IPS-NIHi7 (cell line): ENCODE measurements around the gene AGBL4.
A peak's percentile ranks its signal among the peaks of the same experiment; 100 is the strongest.

Experiments used
- DNase-seq: peaks from one replicate; pipeline ENCODE4 v3.0.0; 2012; ENCODE audit warnings: mixed read lengths; ENCODE audit errors: extremely low spot score

AGBL4 gene

GRCh38 chr1:48767975-48768510 lies 1255.7 kb downstream of the AGBL4 start:
- no peak for DNase-seq

GRCh38 chr1:48765335-48765734 lies 1258.4 kb downstream of the AGBL4 start:
- no peak for DNase-seq

GRCh38 chr1:48761986-48762385 lies 1261.8 kb downstream of the AGBL4 start:
- DNase-seq, result no peak

DNA sequence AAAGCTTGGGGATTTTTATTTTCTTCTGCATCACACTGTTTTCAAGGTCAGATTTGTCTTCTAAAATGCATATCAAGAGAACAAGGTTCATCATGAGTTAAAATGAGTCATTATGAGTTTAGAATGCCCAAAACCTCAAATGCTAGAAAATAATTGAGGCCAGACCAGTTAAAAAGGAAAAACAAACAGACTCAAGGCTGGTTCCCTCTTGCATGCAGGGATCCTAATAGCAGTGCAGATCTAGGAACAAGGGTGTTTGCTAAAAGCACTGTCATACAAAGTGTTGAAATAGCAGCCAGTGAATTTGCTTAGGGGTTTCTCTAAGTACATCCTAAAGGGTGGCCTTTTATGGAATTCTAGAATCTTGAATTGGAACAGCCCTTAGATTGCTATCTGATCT lies 1262.3 kb downstream of the AGBL4 start:
- no peak for DNase-seq

DNA sequence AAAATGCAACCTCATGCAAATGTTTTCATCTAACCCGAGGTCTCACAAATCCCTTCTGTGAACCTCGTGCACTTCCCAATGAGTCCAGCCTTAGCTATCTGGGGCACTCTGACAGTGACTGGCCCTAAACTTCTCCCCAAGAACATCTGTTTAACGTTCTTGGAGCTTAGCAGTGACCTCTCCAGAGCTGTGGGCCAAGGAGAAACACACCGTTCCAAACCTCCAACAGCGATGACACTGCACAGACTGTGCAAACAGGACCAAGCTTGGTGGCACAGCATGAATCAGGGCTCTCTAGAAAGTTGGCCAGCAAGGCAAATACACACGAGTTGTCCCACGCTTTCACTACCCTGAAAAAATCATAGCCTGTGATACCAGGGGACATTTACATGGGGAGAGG lies 1262.9 kb downstream of the AGBL4 start:
- no peak for DNase-seq

- no peak for DNase-seq
These were observed 1264.8 kb downstream of the AGBL4 start for GRCh38 chr1:48758976-48759375.

GRCh38 chr1:48757363-48757762 lies 1266.4 kb downstream of the AGBL4 start:
- DNase-seq, result no peak

DNA sequence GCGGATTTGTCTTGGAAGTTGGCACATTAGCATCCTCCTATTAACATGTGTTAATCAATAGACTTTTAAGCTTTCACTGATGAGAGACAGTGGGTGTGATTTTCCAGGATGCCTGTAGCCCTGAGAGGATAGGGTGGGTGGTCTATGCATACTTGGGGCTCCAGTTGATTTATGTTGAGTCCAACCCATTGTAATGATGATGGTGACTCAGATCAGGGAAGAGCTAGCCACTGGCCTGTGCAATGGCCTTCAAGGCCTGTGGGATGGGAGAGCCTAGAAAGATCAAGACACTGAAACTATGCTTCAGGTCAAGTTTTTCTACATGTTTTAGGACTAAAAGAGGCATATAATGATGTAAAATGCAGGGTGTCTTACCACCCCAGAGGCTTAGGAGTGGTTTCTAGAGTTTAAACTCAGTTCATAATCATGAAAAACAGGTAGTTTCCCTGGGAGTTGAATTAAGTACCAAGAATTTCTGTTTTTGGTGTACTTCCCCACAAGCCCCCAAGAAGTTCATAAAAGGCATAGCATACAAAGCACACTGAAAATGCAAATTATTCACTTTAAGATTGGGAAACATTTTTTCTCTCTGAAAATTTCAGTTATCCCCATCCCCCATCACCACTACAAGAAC lies 1267.0 kb downstream of the AGBL4 start:
- peak; percentile 14 for DNase-seq

DNA sequence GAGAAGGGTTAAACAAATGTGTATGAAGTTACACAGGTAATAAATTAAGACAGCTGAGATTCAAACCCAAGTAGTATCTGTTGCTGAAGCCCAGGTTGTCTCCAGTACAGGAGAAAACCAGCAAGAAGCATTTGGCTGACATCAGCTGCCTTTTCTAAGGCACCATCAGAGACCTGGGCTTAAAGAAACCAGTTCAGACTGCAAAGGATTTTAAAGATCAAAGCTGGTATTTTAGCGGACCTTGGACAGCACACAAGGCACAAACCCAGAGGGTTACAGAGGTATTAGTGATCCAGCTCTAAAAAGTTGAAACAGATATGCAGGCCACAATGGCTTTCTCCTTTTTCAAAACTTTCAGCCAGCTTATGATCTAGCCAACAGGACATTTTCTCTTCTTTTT lies 1270.5 kb downstream of the AGBL4 start:
- no peak for DNase-seq

DNA sequence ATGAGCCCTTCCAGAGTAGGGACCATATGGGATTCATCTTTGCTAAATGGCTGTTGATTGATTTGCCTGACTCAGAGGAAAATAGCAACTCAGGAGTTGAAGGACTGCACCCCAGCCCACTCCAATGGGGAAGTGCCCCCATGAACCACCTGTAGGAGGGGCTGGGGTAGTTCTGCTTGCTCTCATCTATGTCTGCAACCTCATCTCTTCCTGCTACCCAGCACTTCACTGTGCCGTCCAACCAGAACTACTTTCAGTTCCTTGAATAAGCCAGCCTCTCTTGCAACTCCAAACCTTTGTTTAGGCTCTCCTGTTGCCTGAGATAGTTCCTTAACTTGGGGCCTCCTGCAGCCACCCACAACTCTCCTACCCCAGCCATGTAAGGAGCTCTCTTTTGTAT lies 1273.6 kb downstream of the AGBL4 start:
- no peak for DNase-seq

GRCh38 chr1:48749068-48749467 lies 1274.7 kb downstream of the AGBL4 start:
- DNase-seq, result no peak

- no peak for DNase-seq
These were observed 1276.8 kb downstream of the AGBL4 start for GRCh38 chr1:48746906-48747305.

DNA sequence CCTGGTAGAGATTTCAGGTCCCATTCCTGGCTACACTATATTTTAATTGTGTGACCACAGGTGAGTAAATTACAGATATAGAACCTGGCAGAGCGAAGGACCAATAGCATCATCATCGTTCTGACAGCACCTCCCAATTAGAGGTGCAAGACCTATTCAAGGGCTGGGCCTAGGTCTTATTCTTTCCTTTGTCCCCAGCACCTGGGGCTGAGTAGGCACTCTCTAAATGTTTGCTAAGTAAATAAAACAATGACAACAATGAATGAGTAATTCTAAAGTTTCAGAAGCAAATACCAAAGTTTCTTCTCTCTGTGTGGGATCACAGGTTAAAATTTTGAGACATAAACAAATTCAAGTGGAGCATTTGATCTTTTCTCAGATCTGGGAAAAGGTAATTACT lies 1279.7 kb downstream of the AGBL4 start:
- DNase-seq, result no peak

DNA sequence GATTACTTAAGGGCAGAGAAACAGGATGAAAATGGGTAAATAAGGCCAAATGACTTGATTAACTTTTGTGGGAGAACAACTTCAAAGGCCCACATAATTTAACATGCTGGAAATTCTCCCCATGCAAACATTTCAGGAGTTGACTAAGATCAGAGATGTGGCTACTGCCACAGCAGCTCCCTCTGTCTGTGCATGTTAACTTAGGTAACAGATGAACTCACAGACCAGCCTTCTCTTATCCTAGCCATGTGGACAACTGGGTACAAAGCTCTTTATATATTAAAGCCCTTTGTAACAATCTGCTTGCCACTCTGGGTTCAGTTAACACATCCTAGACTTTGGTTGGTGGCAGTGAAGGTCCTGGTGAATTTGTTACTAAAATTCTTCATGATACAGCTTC lies 1280.3 kb downstream of the AGBL4 start:
- peak; percentile 16 for DNase-seq

- no peak for DNase-seq
These were observed 1282.4 kb downstream of the AGBL4 start for GRCh38 chr1:48741380-48741779.

GRCh38 chr1:48740621-48741020 lies 1283.1 kb downstream of the AGBL4 start:
- no peak for DNase-seq

DNA sequence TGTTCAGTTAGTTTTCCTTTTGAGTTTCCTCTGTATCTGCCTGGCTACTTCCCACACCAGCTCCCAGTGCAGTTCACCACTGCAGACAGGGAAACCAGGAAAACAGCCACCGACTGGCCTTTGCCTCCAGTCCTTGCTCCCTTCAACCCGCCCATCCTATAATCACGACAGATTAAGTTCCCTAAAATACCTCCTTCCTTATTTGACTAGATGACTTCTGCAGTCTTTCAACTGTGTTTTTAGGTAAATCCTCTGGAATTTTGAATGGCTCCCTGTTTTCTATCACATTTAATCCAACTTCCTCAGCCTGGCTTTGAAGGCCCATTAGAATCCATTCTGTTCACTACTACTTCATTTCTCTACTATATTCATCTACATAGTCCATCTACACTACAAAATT lies 1284.7 kb downstream of the AGBL4 start:
- DNase-seq, result no peak

DNA sequence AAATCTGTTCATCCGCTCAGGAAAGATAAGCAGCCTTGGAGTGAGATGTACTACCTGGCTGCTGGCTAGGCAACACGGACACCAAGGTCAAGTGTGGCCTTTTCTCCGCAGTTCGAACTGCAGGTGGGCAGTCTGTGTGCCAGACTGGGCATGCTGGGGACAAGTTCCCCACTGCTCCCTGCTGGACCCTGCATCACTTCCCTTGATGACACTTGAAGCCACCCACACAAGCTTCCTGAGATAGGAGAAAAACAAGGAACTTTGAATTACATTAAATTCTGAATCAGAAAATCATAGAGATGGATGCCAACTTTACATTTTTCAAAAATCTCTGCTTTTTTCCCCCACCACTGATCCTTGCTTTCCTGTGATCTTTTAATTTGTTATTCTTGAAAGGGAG lies 1285.4 kb downstream of the AGBL4 start:
- no peak for DNase-seq

DNA sequence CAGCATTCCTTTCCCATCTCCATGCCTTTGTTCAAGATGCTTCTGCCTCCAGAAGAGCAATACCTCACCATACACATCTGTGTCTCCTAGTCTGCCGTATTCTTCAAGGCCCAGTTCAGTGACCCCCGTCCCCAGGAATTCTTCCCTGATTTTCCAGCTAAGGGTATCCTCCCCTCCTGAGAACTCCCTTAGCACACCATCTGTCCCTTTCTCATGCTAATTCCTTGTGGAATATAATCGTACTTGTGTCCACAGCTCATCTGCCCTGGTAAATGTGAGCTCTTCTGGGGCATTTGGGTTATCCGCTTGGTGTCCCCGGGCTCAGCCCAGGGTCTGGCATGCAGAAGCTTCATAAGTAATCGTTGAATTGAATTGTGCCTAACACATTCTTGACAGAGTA lies 1288.0 kb downstream of the AGBL4 start:
- no peak for DNase-seq

DNA sequence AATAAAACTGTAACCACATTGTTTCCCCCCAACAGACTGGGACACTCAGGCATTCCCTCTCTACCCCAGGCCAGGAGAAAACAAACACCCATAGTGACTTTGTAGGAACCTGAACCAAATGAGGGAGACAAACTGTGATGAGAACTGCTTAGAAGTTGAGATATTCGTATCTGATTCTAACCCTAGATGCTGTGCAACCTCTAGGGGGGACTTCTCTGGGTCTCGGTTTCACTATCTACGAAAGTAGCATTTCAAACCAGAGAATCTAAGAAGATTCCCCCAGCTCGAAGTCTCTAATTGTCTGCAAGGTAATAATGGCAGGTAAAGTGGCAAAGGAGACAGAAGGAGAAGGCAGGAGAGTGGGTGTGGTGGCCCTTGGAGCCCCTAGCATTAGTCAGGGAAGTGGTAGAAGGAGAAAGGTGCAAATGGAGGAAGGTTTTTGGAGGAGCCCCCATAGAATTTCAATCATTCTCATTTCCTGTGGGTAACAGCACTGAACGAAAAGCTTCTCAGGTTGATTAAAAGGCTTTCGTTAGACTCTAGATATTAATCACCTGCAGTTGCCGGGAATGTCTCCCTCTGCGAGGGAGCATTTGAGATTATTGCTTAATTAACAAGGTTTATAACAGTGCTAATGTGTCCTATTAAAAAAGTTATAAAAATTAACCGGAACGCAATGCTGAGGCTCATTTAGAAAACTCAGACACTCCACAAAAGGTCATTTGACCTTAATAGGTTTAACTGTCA lies 1293.4 kb downstream of the AGBL4 start:
- DNase-seq, result no peak

GRCh38 chr1:48728584-48728983 lies 1295.2 kb downstream of the AGBL4 start:
- no peak for DNase-seq

GRCh38 chr1:48726557-48727215 lies 1297.1 kb downstream of the AGBL4 start:
- no peak for DNase-seq

- no peak for DNase-seq
These were observed 1297.6 kb downstream of the AGBL4 start for GRCh38 chr1:48726139-48726538.
